A549 (cell line): Measurements from ENCODE around the gene WDR26. TPM values are rescaled to one million over a fixed set of nuclear protein-coding genes. Genes with fewer than 3 reads are reported as not detected.

Source experiments
- ATAC-seq, 2 experiments: fragments of 200-7000 bp in 1 of 2; fragments of >200 bp in 1 of 2; cut with Nextera tagmentation in 1 of 2; cut with Tn5 transposase in 1 of 2; 3 replicates each; pipeline versions ENCODE4 v1.8.0 to v1.9.1; 2018 to 2020; ENCODE audit warnings: mild to moderate bottlenecking in 1 of 2, moderate library complexity in 1 of 2
- CTCF ChIA-PET: fragments of 300-600 bp; sonication (Branson Sonifier 250); formaldehyde crosslinking; extraction: SDS; loops from one replicate; lab custom pipeline; 2021; ENCODE audit warnings: antibody characterized with exemption, inconsistent platforms; lab: Yijun Ruan, JAX
- POLR2A ChIA-PET: fragments of 350-600 bp; formaldehyde crosslinking; extraction: SDS; loops from one replicate; lab custom pipeline; 2021; ENCODE audit warnings: antibody characterized with exemption, inconsistent platforms; lab: Yijun Ruan, JAX
- DNase-seq, 2 experiments: peaks; one replicate each; pipeline versions ENCODE4 v3.0.0 to v3.0.0-alpha.2; 2011 to 2016; ENCODE audit warnings: low read depth in 1 of 2, low spot score in 1 of 2
- FAIRE-seq: peaks from 2 replicates; lab custom pipeline; 2011; peaks lifted over from hg19 to GRCh38; lab: Jason Lieb, UNC
- H3K27ac ChIP-seq, 2 experiments: fragments of >200 bp; sonication (Bioruptor Twin); formaldehyde crosslinking; 3 replicates each; pipeline ENCODE4 v1.5.1; 2016 to 2017
- H3K4me1 ChIP-seq: fragments of >200 bp; sonication (Bioruptor Twin); formaldehyde crosslinking; 3 replicates; pipeline ENCODE4 v1.6.1; 2016
- H3K4me2 ChIP-seq: fragments of >200 bp; sonication (Bioruptor Twin); formaldehyde crosslinking; 3 replicates; pipeline ENCODE4 v1.6.1; 2016
- H3K4me3 ChIP-seq: fragments of >200 bp; sonication (Bioruptor Twin); formaldehyde crosslinking; 3 replicates; pipeline ENCODE4 v1.5.1; 2016
- H3K9me3 ChIP-seq: fragments of >200 bp; sonication (Bioruptor Twin); formaldehyde crosslinking; 3 replicates; pipeline ENCODE4 v1.6.1; 2016
- BHLHE40 ChIP-seq: IDR thresholded peaks from 2 replicates; pipeline ENCODE4 v1.6.1; 2012; ENCODE audit warnings: low read depth, low read length, inconsistent platforms
- CBX2 ChIP-seq: fragments of 200-600 bp; sonication (generic); IDR thresholded peaks from 2 replicates; pipeline ENCODE4 v1.6.1; 2016; ENCODE audit warnings: low read depth, mild to moderate bottlenecking, borderline replicate concordance
- CBX8 ChIP-seq: fragments of 200-600 bp; sonication (generic); IDR thresholded peaks from 2 replicates; pipeline ENCODE4 v1.6.1; 2016
- CTCF ChIP-seq: fragments of >200 bp; sonication (Bioruptor Twin); formaldehyde crosslinking; IDR thresholded peaks from 3 replicates; pipeline ENCODE4 v1.5.1; 2016
- ESRRA ChIP-seq: fragments of 150-350 bp; IDR thresholded peaks from 2 replicates; pipeline ENCODE4 v1.6.1; 2014; ENCODE audit warnings: mild to moderate bottlenecking, low read length, borderline replicate concordance
- FOSB ChIP-seq: fragments of 250-450 bp; sonication (Bioruptor Pico); IDR thresholded peaks from 2 replicates; pipeline ENCODE4 v1.5.0; 2020; ENCODE audit warnings: mild to moderate bottlenecking, moderate library complexity
- FOXS1 ChIP-seq: fragments of 250-450 bp; sonication (Bioruptor Pico); IDR thresholded peaks from 2 replicates; pipeline ENCODE4 v1.5.0; 2020; ENCODE audit warnings: mild to moderate bottlenecking, moderate library complexity
- GATA3 ChIP-seq: IDR thresholded peaks from 2 replicates; pipeline ENCODE4 v1.6.1; 2012; ENCODE audit warnings: borderline replicate concordance
- HDAC2 ChIP-seq: fragments of 200-600 bp; sonication (generic); IDR thresholded peaks from 2 replicates; pipeline ENCODE4 v1.6.1; 2016
- JUN ChIP-seq, 2 experiments: fragments of >200 bp; sonication (Bioruptor Twin); formaldehyde crosslinking; IDR thresholded peaks; 2 replicates in 1 of 2; 3 replicates in 1 of 2; pipeline ENCODE4 v1.6.1; 2016 to 2017
- NPAS2 ChIP-seq: fragments of 250-450 bp; sonication (Bioruptor Pico); IDR thresholded peaks from 2 replicates; pipeline ENCODE4 v1.8.0; 2022; ENCODE audit warnings: mild to moderate bottlenecking, moderate library complexity, borderline replicate concordance
- POLR2A ChIP-seq: IDR thresholded peaks from 2 replicates; pipeline ENCODE4 v1.6.1; 2012; ENCODE audit warnings: mild to moderate bottlenecking, low read length
- RCOR1 ChIP-seq: fragments of 150-350 bp; IDR thresholded peaks from 2 replicates; pipeline ENCODE4 v1.6.1; 2014; ENCODE audit warnings: antibody characterized with exemption, low read length, low read depth
- REST ChIP-seq: fragments of 200-600 bp; sonication (generic); IDR thresholded peaks from 2 replicates; pipeline ENCODE4 v1.6.1; 2016; ENCODE audit warnings: antibody characterized with exemption, mild to moderate bottlenecking, moderate library complexity
- RNF2 ChIP-seq: fragments of 200-600 bp; sonication (generic); IDR thresholded peaks from 2 replicates; pipeline ENCODE4 v1.6.1; 2016; ENCODE audit warnings: low read depth, mild to moderate bottlenecking, antibody characterized with exemption, moderate library complexity, borderline replicate concordance
- SMC3 ChIP-seq: fragments of >200 bp; sonication (Bioruptor Twin); formaldehyde crosslinking; IDR thresholded peaks from 3 replicates; pipeline ENCODE4 v1.6.1; 2018; ENCODE audit warnings: inconsistent platforms
- SREBF2 ChIP-seq: fragments of 450-650 bp; IDR thresholded peaks from 2 replicates; pipeline ENCODE4 v1.6.1; 2014; ENCODE audit warnings: mild to moderate bottlenecking, moderate library complexity
- TFCP2L1 ChIP-seq: fragments of 250-450 bp; sonication (Bioruptor Pico); IDR thresholded peaks from 2 replicates; pipeline ENCODE4 v1.5.0; 2021; ENCODE audit warnings: mild to moderate bottlenecking
- TP53 ChIP-seq: fragments of 250-450 bp; sonication (Bioruptor Pico); IDR thresholded peaks from 2 replicates; pipeline ENCODE4 v1.5.0; 2021; ENCODE audit warnings: mild to moderate bottlenecking, moderate library complexity
- ZNF302 ChIP-seq: fragments of 250-450 bp; sonication (Bioruptor Pico); IDR thresholded peaks from 2 replicates; pipeline ENCODE4 v1.9.0; 2021; ENCODE audit warnings: inconsistent platforms, mild to moderate bottlenecking, moderate library complexity
- ZSCAN20 ChIP-seq: fragments of 250-450 bp; sonication (Bioruptor Pico); IDR thresholded peaks from 2 replicates; pipeline ENCODE4 v1.8.0; 2022; ENCODE audit warnings: mild to moderate bottlenecking, moderate library complexity
- WGBS: methylation state at CpG from one replicate; pipeline ENCODE4 v1.1.6; 2017; ENCODE audit errors: missing lambda C conversion rate; 5-methylcytosine and 5-hydroxymethylcytosine counted together
- polyA plus RNA-seq, 4 experiments: library from polyadenylated mRNA; depleted of rRNA in 3 of 4; stranded (reverse); fragments of >200 nt; fragmentation: RNase III in 1 of 4; extraction: RNeasy Plus Mini Kit Qiagen cat#74134 plus additional on column Dnase treatment in 1 of 4; gene quantifications; 2 replicates in 3 of 4; 3 replicates in 1 of 4; pipeline ENCODE4 v1.2.3, GENCODE V29; 2011 to 2017

The WDR26 gene
- polyA plus RNA-seq, 2 of the 4 experiments (the other 2 are of a cell fraction): 38.4 to 45.2 TPM

- no peak for TF ChIP-seq ZSCAN20 (CRISPR knock-in tag)
- no peak for TF ChIP-seq FOXS1 (CRISPR knock-in tag)
- no peak for TF ChIP-seq CTCF
- TF ChIP-seq REST: no peak
- no peak for TF ChIP-seq RCOR1
- TF ChIP-seq ZNF302 (CRISPR knock-in tag): no peak
- no peak for TF ChIP-seq SREBF2
- TF ChIP-seq RNF2: no peak
- no peak for TF ChIP-seq ESRRA
- TF ChIP-seq TP53: no peak
- no peak for TF ChIP-seq CBX2
- no peak overlapping the region for H3K4me2 ChIP-seq
- ChIA-PET CTCF (interaction anchor here (1.3 kb wide), 1 partner anchor 10 kb away, joined by 3 read pairs; no protein-coding TSS in a partner anchor), POLR2A (no interaction called here)
- H3K4me3 ChIP-seq: no peak overlapping the region
- peaks cover 28% of the 10 kb centered on the region; the same call in 2 of the 3 replicates for H3K4me1 ChIP-seq
- no peak overlapping the region for H3K27ac ChIP-seq
- ATAC-seq (no peak), FAIRE-seq (no peak), DNase-seq (no peak)
- no peaks in the 10 kb centered on the region for H3K9me3 ChIP-seq
- WGBS: 96% methylated on average over 1 of the region's 1 CpG
Observed at GRCh38 chr1:224408294-224408590, 26.4 kb downstream of the WDR26 start.

GRCh38 chr1:224407571-224408293, 26.9 kb downstream of the WDR26 start:
- no peak for ATAC-seq

More at GRCh38 chr1:224407571-224408293, 26.9 kb downstream of the WDR26 start:
- H3K27ac ChIP-seq: no peak overlapping the region
- no peak overlapping the region for H3K4me3 ChIP-seq
- ChIA-PET CTCF (interaction anchor here (1.3 kb wide), 1 partner anchor 10 kb away, joined by 3 read pairs; no protein-coding TSS in a partner anchor), POLR2A (no interaction called here)
- TF ChIP-seq TP53 (no peak), HDAC2 (no peak), CTCF (no peak), JUN (IDR thresholded peaks at IDR 0.05) (no peak), NPAS2 (no peak), CBX8 (no peak), POLR2A (no peak), GATA3 (no peak), REST (no peak), TFCP2L1 (CRISPR knock-in tag) (no peak), SMC3 (no peak), BHLHE40 (no peak), FOXS1 (CRISPR knock-in tag) (no peak), FOSB (CRISPR knock-in tag) (no peak), ZSCAN20 (CRISPR knock-in tag) (no peak)
- no peaks in the 10 kb centered on the region for H3K9me3 ChIP-seq
- DNase-seq (no peak), FAIRE-seq (no peak)
- peaks cover 28% of the 10 kb centered on the region; the same call in 2 of the 3 replicates for H3K4me1 ChIP-seq
- 78% methylated on average over 7 of the region's 7 CpGs for WGBS
- H3K4me2 ChIP-seq: peak overlapping the region; percentile 5; the same call in 1 of the 3 replicates
